Measurements from ENCODE around the gene MSRB3. TPM values are rescaled to one million over a fixed set of nuclear protein-coding genes. Genes with fewer than 3 reads are reported as not detected.
A peak's percentile ranks its signal among the peaks of the same experiment; 100 is the strongest.

Gene MSRB3
- total and polyA plus RNA-seq, 2 experiments from 2014 or later = 0.95 to 1.7 TPM

DNA sequence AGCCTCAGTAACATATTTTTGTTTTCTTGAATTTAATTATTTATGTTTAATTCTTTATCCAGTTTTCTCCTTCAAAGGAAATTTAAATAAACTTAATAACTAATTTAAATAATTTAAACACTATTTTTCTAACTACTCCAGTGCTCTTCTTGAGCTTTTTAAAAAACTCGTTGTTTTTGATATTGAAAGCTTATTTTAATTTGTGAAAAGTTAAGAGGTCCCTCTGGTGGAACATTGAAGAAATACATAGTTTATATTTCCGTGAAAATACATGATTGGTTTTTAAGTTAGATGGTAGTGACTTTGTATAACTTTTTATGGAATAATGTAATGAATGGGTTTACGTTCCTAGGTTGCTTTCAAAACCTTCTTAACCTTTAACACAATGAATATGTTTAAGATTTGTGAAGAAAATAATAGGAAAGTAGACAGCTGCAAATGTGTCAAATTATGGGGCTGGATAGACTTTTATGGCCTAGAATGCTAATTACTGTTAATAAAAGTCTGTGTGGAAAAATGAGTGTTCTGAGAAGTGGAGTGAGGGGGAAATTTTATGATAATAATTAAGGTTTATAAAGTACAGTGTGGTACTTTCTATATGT lies 45.9 kb upstream of the MSRB3 start (continued):
- TF ChIP-seq, protein P1, sequence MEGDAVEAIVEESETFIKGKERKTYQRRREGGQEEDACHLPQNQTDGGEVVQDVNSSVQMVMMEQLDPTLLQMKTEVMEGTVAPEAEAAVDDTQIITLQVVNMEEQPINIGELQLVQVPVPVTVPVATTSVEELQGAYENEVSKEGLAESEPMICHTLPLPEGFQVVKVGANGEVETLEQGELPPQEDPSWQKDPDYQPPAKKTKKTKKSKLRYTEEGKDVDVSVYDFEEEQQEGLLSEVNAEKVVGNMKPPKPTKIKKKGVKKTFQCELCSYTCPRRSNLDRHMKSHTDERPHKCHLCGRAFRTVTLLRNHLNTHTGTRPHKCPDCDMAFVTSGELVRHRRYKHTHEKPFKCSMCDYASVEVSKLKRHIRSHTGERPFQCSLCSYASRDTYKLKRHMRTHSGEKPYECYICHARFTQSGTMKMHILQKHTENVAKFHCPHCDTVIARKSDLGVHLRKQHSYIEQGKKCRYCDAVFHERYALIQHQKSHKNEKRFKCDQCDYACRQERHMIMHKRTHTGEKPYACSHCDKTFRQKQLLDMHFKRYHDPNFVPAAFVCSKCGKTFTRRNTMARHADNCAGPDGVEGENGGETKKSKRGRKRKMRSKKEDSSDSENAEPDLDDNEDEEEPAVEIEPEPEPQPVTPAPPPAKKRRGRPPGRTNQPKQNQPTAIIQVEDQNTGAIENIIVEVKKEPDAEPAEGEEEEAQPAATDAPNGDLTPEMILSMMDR (conservative IDR thresholded peaks at IDR 0.05; ENCODE audit: low read depth in 2 of 2) = peak in 1 of 2 experiments; percentile 50; a peak in 3 of 4 replicates
- TF ChIP-seq STAT1 (IDR thresholded peaks at IDR 0.05; ENCODE audit: unreplicated experiment) = no peak

DNA sequence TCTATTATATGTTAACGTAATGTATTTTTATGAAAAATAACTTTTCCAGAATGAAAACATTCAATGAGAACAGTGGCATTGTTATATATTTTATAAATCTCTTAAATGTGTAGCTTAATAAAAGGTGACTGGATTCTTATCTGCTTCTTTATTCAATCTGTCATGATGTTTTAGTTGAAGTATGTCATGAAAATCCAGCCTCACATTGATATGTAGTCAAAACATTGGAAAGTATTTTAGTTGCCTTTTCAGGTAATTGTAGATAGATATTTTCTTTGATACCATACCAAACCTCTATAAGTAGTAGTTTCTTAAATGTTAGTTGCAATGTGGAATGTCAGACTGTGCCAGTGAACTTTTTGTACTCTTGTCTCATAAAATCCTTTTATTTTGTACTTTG lies 41.3 kb upstream of the MSRB3 start:
- no peaks in the 10 kb centered on the region for H3K27me3 ChIP-seq (ENCODE audit: insufficient read depth)
- Mint-ChIP-seq H3K4me1 (peaks cover 7% of the 10 kb centered on the region; the same call in 2 of the 3 replicates), H3K27ac (no peak overlapping the region), H3K4me3 (no peak overlapping the region), H3K9me3 (no peaks in the 10 kb centered on the region), H3K27me3 (ENCODE audit: insufficient read depth, low read depth, poor library complexity) (no peaks in the 10 kb centered on the region), H3K36me3 (ENCODE audit: low read depth) (peaks cover 12% of the 10 kb centered on the region)
- no peak for DNase-seq (ENCODE audit: low spot score)
- no peak overlapping the region for H3K4me2 ChIP-seq
- H3K4me3 ChIP-seq = no peak overlapping the region
- 0 out of 2 replicates have a peak, but pooled peaks cover 2% of the 10 kb centered on the region for H4K20me1 ChIP-seq (replicated peaks; ENCODE audit: insufficient read depth)
- H3K36me3 ChIP-seq (ENCODE audit: insufficient read depth) = peaks cover 18% of the 10 kb centered on the region; the same call in 1 of the 2 replicates
- ATAC-seq = no peak
- no peaks in the 10 kb centered on the region for H3F3A ChIP-seq (replicated peaks; ENCODE audit: low read depth)
- H3K9me2 ChIP-seq (ENCODE audit: insufficient read depth) = no peaks in the 10 kb centered on the region
- no peak overlapping the region for H2AFZ ChIP-seq
- no peak overlapping the region for H3K27ac ChIP-seq (ENCODE audit: low read depth)
- H3K79me2 ChIP-seq (replicated peaks; ENCODE audit: insufficient read depth) = 0 out of 2 replicates have a peak, but pooled peaks cover 12% of the 10 kb centered on the region
- no peaks in the 10 kb centered on the region for H3K4me1 ChIP-seq (ENCODE audit: insufficient read depth)
- TF ChIP-seq, protein P2, sequence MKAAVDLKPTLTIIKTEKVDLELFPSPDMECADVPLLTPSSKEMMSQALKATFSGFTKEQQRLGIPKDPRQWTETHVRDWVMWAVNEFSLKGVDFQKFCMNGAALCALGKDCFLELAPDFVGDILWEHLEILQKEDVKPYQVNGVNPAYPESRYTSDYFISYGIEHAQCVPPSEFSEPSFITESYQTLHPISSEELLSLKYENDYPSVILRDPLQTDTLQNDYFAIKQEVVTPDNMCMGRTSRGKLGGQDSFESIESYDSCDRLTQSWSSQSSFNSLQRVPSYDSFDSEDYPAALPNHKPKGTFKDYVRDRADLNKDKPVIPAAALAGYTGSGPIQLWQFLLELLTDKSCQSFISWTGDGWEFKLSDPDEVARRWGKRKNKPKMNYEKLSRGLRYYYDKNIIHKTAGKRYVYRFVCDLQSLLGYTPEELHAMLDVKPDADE (IDR thresholded peaks at IDR 0.05) = no peak
- TF ChIP-seq, protein P3, sequence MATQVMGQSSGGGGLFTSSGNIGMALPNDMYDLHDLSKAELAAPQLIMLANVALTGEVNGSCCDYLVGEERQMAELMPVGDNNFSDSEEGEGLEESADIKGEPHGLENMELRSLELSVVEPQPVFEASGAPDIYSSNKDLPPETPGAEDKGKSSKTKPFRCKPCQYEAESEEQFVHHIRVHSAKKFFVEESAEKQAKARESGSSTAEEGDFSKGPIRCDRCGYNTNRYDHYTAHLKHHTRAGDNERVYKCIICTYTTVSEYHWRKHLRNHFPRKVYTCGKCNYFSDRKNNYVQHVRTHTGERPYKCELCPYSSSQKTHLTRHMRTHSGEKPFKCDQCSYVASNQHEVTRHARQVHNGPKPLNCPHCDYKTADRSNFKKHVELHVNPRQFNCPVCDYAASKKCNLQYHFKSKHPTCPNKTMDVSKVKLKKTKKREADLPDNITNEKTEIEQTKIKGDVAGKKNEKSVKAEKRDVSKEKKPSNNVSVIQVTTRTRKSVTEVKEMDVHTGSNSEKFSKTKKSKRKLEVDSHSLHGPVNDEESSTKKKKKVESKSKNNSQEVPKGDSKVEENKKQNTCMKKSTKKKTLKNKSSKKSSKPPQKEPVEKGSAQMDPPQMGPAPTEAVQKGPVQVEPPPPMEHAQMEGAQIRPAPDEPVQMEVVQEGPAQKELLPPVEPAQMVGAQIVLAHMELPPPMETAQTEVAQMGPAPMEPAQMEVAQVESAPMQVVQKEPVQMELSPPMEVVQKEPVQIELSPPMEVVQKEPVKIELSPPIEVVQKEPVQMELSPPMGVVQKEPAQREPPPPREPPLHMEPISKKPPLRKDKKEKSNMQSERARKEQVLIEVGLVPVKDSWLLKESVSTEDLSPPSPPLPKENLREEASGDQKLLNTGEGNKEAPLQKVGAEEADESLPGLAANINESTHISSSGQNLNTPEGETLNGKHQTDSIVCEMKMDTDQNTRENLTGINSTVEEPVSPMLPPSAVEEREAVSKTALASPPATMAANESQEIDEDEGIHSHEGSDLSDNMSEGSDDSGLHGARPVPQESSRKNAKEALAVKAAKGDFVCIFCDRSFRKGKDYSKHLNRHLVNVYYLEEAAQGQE (IDR thresholded peaks at IDR 0.05; ENCODE audit: unreplicated experiment) = no peak
- TF ChIP-seq JUNB (IDR thresholded peaks at IDR 0.05; ENCODE audit: unreplicated experiment) (no peak), NANOG (IDR thresholded peaks at IDR 0.05; ENCODE audit: borderline replicate concordance) (no peak), ZNF331 (CRISPR knock-in tag; IDR thresholded peaks at IDR 0.05; ENCODE audit: low read depth) (no peak), EZH2phosphoT487 (IDR thresholded peaks at IDR 0.05; ENCODE audit: unreplicated experiment) (no peak), EZH2 (IDR thresholded peaks at IDR 0.05; ENCODE audit: low read depth, unreplicated experiment) (no peak), ZNF114 (CRISPR knock-in tag; IDR thresholded peaks at IDR 0.05) (no peak), CREB1 (CRISPR knock-in tag; IDR thresholded peaks at IDR 0.05; ENCODE audit: low read depth) (no peak), POLR2AphosphoS5 (IDR thresholded peaks at IDR 0.05; ENCODE audit: low read depth) (no peak)
- TF ChIP-seq, protein P1 (conservative IDR thresholded peaks at IDR 0.05; ENCODE audit: low read depth in 2 of 2) = no peak
